ENCODE data around the gene IL18RAP.

Gene IL18RAP

DNA sequence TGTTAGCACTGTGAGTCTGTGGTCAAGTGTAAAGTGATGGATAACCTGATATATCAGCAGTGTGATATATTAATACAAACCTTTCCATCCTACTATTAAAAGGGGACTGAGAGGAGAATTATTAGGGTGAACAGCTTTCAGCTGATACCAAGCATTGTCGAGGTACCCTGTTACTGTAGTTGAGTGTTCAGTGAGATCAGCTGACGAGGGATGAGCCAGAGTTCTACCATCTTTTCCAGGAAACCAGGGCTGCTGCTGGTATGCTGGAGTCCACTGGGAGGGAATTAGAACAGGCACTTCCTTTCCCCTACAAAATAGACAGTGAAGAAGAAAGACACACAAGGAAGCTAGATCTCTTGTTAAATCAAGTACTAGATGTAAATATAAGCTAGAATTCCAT lies 408 bp downstream of the IL18RAP start:
- DNase-seq: no peak

DNA sequence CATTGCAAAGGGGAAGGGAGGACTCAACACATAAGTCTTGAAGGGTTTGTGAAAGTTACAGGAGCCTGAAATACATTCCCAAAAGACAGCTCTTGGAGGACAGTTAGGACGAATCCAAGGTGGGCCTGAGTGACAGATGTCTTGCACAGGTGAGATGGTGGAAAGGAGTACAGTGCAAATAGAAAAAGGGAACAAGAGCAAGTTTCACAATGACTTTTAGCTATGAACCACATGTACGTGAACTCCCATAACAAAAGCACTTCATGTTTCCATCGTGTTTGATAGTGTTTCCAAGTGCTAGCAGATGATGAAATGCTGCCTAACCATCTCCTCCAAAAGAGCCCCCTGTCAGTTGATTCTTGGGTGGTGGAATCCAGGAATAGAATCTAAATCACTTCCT lies 1.8 kb downstream of the IL18RAP start:
- no peak for DNase-seq

DNA sequence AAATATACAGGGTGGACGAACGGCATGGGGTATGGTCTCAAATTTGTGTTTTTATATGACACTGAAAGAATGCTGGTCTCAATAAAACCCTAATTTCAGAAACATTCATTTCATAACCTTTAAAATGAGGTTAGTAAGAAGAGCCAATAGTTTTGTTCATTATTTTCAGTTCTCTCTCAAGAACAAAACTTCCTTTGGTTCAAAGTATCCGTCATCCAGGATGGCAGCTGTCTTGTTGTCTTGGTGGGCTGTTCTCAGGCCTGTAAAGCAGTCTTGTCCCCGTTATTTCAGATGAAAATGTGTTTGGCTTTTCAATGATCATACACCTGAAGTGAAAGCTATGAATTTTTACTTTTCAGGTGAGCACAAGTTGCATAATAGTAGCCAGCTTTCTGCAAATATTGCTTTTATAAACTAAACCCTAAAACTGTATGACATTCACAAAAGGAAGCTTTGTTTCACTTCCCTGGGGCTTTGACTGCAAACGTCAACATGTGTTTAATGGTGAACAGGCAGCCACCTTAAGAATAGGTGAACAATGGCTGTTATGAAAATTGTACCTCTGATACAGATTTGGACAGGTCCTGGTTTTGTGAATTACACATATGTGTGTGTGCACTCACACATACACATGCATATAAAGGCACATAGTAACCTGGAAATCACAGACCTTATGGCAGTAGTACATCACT lies 2.6 kb downstream of the IL18RAP start:
- no peak for DNase-seq

DNA sequence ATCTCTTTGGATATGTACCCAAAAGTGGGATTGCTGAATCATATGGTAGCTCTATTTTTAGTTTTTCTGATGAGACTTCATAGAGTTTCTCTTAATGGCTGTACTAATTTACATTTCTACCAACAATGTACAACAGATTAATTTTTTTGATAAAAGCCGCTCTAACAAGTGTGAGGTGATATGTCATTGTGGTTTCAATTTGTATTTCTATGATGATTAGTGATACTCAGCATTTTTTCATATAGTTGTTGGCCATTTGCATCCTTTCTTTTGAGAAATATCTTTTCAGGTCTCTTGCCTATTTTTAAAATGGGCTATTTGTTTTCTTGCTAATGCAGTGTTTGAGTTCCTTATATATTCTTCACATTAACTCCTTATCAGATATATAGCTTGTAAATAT lies 4.3 kb downstream of the IL18RAP start:
- DNase-seq: no peak

DNA sequence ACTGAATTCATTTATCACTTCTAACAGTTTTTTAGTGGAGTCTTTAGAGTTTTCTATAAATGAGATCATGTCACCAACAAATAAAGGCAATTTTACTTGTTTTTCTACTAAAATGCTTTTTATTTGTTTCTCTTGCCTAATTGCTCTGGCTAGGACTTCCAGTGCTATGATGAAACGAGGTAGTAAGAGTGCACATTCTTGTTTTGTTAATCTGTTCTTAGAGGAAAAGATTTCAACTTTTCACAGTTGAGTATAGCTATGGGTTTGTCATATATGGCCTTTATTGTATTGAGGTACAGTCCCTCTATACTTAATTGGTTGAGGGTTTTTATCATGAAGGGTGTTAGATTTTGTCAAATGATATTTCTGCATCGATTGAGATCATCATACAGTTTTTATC lies 5.6 kb downstream of the IL18RAP start:
- DNase-seq: no peak

DNA sequence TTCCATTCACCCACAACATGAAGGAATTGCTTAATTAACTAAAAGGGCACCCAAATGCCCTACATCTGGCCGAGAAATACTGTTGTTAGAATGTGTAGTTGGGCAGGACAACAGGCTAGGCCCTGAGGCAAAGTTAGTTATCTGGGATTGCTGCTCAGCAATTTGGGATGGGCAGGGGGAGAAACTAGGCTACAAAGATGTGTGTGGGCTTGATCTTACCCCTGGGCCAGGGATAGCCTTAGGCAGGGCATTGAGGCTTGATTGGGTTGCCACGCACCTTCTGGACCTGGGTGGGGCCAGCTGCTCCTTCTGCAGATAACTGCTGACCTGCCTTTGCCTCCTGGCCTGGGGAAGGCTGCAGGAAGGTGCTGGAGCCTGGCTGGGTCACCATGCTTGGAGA lies 9.4 kb downstream of the IL18RAP start:
- DNase-seq: no peak

DNA sequence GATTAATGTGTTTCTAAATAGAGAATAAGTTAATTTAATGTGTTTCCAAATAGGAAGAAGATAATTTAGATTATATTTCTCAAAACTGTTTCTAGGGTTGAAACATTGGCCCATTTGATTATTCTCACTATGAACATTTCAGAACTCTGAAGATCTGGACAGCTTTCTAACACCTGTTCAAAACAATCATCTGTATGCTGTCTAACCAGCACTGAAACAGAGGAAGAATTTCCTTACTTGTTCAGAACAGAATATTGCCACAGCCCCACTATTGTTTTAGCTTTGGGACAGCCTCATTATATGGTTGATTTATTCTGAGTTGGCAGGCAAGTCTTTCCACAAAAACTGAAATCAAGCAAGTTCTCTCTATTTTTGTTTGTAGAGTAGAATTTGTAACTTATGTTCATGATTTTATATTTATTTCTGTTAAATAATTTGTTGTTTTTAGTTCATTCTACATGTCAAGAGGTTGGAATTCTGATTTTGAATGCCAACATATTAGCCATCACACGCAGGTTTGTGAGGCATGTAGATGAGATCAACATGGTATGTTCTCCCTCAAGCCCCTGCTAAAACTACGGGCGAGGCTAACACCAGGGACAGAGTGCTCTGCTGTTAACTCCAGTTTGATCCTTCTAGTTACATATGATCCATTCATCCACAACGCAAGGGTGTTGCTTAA lies 11.2 kb downstream of the IL18RAP start:
- DNase-seq: no peak

DNA sequence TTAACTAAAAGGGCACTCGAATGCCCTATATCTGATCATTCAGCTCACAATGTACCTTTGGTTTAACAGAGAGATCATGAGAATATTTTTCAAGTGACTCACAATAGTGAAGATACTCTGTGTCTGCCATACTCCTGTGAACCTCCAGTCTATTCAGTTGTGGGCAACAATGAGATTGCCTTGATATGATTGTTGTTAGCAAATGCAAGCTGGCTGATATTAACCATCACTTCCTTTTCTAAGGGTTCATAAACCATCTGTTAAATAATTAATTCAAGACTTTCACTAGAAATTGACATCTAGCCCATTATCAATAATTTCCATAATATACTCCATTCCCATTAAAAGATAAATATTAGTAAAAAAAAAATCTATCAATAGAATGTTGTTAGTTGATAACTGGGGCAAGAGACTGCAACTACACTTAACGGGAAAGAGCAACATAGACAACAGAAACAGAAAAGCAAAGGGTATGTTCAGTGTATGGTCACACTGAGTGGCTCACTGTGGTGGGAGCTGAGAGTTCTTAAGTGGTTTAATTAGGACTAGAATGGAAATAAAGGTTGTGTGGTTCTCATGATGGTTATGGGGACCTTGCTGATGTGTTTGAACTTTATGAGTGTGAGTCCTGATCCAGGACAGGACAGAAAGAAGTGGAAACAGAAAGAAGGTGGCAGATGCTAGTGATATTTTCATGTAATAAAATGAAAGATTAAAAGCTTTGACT lies 11.9 kb downstream of the IL18RAP start:
- no peak for DNase-seq

DNA sequence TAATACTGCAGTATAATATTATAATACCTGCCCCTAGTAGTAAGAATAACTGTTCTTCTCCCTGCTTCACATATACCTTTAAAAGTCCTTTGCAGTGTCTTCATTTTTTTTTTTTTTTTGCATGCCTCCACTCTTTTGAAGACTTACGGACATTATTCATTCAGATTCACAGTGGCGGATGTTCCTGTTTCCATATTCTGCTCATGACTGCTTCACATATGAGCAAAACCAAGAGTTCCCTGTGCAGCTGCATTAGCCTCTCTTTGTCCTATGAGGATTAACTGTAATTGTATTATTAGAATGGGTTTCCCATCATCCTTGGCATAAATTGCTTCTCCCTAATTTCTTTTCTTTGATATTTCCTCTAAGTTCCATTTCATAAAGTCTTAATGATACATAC lies 12.8 kb downstream of the IL18RAP start:
- no peak for DNase-seq

DNA sequence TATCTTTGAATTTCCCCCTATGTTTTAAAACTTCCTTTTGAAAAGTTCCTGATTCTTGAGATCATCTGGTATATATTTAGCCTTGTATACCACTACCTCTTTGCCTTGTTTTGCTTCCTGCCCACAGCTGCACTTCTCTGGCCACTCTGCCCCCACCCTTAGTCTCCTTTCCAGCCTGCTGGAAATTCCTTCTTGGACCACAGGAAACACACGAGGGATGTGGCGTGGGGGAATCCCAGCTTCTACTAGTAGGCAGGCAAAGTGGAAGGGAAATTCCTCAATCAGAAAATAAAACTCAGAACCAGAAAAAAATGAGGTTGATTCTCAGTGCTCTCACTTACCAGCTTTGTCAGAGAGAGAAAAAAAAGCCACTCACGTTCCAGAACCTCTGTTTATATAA lies 13.4 kb downstream of the IL18RAP start:
- DNase-seq: no peak

DNA sequence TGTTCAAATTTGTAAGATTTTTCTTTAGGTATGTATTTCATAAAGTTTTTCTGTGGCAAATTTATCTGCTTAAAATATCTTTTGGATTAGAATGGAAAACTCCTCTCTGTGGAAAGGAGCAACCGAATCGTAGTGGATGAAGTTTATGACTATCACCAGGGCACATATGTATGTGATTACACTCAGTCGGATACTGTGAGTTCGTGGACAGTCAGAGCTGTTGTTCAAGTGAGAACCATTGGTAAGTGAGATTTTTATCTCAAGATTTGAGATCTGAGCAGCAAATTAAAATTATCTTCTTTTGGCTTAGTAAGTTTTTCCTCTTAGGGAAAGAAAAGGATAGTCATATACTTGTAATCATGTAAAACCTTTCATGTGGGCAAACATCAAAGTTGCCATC lies 14.2 kb downstream of the IL18RAP start:
- DNase-seq: no peak

DNA sequence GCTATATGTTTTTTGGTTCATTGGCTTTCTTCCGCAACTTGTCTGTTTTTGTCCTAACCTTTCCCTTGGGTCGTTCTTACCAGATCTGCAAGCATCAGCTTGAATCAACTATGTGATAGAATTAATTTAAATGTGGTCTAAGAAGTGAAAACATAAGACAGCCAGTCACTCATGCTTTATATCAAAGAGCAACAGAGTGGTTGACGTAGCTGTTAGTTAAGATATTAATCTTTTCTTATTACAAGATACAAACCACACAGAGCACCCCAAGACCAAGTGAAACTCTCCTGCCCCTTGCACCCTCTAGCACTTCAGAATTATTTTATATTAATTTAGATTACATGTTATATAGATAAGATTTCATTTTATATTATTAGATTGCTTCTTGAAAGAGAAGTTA lies 15.2 kb downstream of the IL18RAP start:
- DNase-seq: no peak

DNA sequence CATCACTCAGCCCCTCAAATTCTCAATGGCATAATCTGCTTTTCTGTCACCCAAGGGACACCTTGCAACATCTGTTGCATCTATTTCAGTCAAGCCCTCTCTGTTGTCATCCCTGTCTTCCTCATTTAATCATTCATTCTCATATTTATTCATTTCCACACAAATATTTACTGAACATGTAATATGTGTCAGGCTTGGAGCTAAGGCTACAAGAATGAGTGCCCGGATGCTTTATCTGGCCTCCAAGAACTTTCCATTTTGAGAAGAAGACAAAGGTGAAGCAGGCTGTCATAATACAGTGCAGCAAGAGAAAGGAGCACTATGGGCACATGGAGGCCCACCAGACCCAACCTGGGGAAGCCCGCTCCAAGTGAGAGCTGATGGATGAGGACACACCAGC lies 15.6 kb downstream of the IL18RAP start:
- no peak for DNase-seq

DNA sequence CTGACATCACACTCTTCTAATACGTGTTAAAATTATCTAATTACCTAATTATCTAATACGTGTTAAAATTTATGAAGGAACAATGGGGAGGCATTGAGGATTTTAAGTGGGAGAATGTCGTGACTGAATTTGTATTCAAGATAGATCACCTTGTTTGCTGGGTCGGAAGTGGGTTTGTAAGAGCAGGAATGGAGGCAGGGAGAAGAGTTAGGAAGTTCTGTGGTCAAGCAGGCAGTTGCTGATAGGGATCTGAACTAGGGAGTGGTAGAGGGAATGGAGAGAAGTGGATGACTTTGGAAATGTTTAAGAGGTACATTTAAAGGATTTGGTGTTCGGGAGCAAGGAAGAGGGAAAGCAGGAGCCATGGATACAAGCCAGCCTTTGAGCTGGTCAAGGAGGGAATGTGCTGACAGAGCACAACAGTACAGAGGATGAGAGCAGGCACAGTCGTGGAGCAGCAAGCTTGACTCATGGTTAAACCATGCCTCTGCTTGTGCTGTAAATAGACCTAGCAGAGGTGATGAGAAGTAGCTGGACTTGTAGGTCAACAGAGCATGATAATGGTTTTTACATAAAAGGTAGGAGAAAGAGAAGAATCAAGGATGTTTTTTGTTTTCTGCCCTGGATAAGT lies 16.2 kb downstream of the IL18RAP start:
- no peak for DNase-seq

DNA sequence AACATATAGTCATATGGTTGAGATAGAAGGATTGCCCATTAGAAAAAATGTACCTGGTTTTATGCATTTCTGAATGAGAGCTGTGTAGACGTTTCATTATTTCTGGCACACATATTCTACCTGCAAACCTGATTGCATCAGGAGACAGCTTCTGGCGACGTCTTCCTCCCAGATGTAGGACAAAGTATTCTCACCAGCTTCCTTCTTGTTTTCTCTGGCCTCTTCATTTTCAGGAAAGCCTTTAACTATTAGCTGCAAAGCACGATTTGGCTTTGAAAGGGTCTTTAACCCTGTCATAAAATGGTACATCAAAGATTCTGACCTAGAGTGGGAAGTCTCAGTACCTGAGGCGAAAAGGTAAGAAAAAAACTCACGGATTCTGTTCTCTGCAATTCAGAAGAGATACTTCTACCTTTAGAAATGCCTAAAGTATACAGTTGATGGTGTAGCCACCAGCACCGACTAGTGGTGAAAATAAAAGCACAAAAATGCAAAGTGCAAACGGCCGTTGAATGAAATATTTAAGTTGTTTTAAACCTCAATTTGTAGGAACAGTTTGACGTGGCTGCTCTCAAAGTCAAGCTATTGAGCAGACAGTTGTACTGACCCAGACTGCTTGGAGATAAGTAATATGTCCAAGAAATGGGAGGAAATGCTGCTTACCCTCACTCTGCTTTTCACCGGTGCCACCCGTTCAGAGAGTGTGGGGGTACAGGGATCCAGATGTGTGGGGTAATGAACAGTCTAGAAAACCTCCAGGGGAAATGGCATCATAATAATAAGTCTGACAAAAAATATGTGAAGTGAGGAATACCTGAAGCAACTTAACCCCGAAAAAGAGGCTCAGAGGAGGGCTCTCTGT lies 20.2 kb downstream of the IL18RAP start:
- DNase-seq: peak in 1 of 2 experiments; percentile 4

DNA sequence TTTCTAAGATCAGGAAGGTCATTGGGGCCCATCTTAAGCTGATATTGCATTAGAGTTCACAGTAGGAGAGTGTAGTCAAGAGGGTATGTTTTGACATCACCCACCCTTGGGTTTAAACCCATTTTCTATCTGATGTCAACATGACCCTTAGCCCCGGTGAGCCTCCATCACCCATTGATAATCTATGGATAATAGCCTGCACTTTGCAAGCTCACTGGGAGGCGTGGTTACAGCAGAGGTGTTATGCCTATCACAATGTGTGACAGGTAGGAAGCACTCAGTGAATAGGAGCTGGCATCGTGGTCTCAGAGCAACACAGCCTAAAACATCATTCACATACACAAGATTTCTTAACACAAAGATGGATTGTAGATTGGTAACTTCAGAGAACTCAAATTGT lies 21.3 kb downstream of the IL18RAP start:
- DNase-seq: no peak

DNA sequence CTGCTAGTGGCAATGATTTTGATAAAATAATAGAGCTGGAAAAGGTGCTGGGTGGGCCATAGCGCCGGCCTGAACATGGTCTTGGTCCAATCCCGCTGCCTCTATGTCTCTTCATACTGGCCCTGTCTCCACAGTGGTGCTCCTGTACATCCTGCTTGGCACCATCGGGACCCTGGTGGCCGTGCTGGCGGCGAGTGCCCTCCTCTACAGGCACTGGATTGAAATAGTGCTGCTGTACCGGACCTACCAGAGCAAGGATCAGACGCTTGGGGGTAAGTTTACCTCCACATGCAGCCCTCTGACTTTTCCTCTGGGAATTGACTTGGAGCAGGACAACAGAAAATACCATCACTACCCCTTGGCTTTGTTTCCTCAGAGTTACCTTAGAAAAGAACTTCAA lies 24.0 kb downstream of the IL18RAP start:
- DNase-seq: no peak

DNA sequence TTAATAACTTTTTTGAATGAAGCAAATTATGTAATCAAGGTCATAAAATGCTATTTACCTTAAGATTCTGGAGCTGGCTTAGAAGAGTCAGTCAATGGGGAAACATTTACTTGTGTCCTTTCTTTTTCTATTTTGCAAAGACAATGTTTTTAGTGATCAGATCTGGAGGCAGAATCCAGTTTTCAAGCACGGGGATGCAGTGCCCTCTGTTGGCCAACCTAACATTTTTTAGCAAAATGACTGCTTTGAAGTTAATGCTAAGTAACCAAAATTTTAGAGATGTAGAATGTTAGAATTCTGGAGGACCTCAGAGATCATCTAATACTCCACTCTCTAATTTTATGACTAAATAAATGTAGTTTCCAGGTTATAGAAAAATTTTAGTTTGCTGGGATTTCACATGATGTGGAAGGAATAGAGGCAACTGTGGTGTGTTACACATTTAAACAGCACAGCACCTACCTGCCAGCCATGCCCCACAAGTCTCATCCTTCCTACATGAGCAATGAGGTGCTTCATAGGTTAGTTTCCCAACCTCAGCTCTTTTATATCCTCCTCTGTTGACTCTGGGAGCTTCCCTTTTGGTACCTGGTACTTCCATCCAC lies 26.5 kb downstream of the IL18RAP start:
- peak in 1 of 2 experiments; percentile 16 for DNase-seq

DNA sequence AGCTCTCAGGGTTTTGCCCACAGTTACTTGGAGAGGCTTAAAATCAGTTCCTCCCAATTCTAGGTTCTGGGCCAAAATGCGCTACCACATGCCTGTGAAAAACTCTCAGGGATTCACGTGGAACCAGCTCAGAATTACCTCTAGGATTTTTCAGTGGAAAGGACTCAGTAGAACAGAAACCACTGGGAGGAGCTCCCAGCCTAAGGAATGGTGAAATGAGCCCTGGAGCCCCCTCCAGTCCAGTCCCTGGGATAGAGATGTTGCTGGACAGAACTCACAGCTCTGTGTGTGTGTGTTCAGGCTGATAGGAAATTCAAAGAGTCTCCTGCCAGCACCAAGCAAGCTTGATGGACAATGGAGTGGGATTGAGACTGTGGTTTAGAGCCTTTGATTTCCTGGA lies 29.0 kb downstream of the IL18RAP start:
- DNase-seq: no peak

DNA sequence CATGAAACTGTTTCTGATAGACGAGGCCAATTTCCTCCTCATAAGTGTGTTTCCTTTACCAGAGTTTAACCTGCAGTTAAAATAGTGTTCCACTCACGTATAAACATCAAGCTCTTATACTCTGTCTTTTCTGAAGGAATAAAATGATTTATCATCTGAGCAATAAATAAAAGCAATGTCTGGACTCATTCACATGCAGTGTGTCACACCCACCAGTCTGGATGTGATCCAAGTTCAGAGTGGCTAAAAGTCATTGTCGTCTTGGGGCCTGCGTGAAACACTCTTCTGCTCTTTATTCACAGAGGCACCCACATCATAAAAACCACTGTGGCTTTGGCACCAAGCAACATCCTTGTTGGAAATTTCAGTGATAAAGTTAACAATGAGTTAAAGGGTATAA lies 30.5 kb downstream of the IL18RAP start:
- no peak for DNase-seq

DNA sequence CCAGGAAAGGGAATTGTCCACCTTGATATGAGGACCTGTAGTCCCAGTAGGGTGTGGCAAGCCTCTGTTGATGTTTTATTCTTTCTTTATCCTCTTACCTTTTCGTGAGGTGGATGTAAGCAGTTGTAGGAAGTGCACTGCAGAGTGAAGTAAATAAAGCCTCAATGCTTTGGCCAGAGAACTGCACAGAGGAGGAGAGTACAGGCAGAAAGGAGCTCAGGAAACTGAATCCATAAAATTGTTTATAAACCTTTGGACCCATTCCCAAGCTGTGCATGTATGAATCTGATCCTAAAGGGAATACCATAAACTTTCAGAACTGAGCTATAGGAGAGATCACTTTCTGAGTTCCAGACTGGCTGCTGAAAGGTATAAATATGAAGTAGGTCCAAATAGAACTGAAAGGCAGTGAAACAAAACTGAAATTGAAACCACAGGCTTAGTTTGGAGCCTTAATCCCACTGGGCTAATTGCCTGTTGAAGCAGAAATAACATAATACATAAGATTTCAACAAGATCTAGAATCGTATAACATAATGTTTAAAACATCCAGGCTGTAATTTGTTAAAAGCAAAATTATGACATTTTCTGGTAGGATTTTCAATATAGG lies 32.2 kb downstream of the IL18RAP start:
- no peak for DNase-seq

DNA sequence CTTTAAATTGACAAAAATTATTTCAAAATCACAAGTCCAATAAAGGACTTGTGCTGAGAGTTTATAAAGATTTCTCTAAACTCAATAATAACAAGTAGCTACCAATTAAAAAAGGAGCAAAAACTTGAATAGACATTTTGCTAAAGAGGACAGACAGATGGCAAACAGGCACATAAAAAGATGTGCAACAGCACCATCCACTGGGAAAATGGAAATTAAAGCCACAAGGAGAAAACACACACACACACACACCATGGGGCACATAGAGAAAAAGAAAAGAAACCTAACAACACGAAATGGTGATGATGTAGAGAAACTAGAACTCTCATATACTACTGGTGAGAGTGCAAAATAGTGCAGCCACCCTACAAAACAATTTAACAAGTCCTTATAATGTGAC lies 37.5 kb downstream of the IL18RAP start:
- no peak for DNase-seq

All from NCI-H446 (cell line).